HG02759 (cell line): ENCODE data around the gene MLXIPL.
"Not testable (repeated sequence)": the region's sequence is repeated elsewhere in the genome, so short reads cannot be mapped to it uniquely, and the experiment has no call there.

Experiments used
- ATAC-seq: cut with Tn5 transposase; IDR thresholded peaks from one replicate; pipeline ENCODE4 v1.9.1; 2021; ENCODE audit warnings: mild to moderate bottlenecking, moderate library complexity; ENCODE audit not compliant: unreplicated experiment

The MLXIPL gene

GRCh38 chr7:73556208-73557107, 67.9 kb downstream of the MLXIPL start:
- ATAC-seq: no peak

DNA sequence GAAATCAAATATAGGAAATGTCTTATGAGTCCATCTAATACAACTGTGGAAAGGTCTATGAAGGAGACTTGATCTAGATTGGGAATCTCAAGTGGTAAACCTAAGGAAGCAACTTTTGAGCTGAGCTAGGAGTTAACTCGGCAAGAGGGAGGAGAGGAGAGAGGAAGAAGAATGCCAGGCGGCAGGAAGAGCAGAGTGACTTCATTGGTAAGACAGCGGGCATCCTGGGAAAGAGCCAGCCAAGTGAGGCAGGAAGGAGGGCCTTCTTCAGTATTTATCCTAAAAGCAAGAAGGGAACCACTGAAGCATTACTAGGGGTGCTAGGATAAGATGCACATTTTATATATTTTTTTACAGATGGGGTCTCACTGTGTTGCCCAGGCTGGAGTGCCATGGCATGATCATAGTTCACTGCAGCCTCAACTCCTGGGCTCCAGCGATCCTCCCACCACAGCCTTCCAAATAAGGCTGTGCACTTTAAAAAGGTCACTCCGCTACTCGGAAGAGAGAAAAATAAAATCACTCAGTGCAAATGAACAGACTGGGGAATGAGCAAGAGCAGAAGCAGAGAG, 68.8 kb downstream of the MLXIPL start:
- ATAC-seq: no peak

- ATAC-seq: not testable (repeated sequence)
Observed at GRCh38 chr7:73550093-73550492, 74.2 kb downstream of the MLXIPL start.

DNA sequence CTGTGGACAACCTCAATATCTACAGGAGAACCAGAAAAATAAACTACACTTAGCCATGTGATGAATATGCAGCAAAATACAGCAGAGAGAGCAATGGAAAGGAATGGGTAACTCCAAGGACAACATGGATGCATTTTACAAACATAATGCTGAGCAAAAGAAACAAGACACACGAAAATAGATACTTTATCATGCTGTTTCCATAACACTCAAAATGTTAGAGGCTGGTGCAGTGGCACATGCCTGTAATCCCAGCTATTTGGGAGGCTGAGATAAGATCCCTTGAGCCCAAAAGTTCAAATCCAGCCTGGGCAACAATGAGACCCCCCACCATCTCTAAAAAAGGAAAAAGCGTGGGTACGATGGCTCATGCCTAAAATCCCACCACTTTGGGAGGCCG, 75.1 kb downstream of the MLXIPL start:
- no peak for ATAC-seq

DNA sequence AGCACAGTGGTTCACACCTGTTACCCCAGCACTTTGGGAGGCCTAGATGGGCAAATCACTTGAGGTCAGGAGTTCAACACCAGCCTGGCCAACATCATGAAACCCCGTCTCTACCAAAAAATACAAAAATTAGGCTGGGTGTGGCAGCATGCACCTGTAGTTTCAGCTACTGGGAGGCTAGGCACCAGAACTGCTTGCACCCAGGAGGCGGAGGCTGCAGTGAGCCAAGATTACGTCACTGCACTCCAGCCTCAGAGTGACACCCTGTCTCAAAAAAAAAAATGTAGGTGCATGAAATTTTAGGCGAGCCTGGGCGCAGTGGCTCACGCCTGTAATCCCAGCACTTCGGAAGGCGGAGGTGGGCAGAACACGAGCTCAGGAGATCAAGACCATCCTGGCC, 76.5 kb downstream of the MLXIPL start:
- no peak for ATAC-seq

DNA sequence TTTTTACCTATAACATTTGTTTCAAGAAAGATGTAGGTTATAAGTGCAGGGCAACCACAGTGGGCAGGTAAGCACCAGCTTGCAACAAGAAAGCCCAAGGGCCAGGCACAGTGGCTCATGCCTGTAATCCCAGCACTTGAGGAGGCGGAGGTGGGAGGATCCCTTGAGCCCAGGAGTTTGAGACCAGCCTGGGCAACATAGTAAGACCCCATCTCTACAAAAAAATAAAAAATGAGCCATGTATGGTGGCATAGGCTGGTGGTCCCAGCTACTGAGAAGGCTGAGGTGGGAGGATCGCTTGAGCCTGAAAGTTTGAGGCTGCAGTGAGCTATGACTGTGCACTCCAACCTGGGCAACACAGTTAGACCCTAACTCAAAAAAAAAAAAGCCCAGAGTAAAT, 79.6 kb downstream of the MLXIPL start:
- ATAC-seq: no peak
